ENCODE data around the gene PWWP2B.

DNA sequence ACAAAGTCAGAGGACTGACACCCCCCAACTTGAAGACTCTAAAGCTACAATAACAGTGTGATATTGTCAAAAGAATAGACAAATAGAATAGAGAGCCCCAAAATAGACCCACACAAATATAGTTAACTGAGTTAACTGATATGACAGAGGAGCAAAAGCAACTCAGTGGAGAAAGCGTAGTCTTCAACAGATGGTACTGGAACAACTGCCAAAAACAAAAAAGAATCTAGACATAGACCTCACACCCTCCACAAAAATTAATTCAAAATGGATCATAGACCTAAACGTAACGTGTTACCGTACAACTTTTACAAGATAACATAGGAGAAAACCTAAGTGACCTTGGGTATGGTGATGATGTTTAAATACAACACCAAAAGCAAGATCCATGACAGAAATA, 28.6 kb upstream of the PWWP2B start:
- TF ChIP-seq FOS (IDR thresholded peaks at IDR 0.05; ENCODE audit: low read depth, low read length) (no peak), POLR2A (IDR thresholded peaks at IDR 0.05; ENCODE audit: low read depth, low read length) (no peak), CTCF (conservative IDR thresholded peaks at IDR 0.05; ENCODE audit: low read depth, low read length) (no peak), RAD21 (IDR thresholded peaks at IDR 0.05; ENCODE audit: low read length) (no peak), RCOR1 (IDR thresholded peaks at IDR 0.05; ENCODE audit: insufficient replicate concordance, low read length) (no peak), RFX5 (IDR thresholded peaks at IDR 0.05; ENCODE audit: low read depth, low read length) (no peak), BHLHE40 (IDR thresholded peaks at IDR 0.05; ENCODE audit: low read depth, low read length) (no peak), CHD1 (IDR thresholded peaks at IDR 0.05; ENCODE audit: low read depth, low read length) (no peak)

Data from IMR-90 (cell line).